Erythroblast (primary cell): ENCODE results near the gene KRTAP12-4.

Source experiments
- GATA1 ChIP-seq: IDR thresholded peaks from 2 replicates; pipeline ENCODE4 v1.6.1; 2011; ENCODE audit warnings: low read depth, mild to moderate bottlenecking, control low read depth, low read length, moderate library complexity
- POLR2A ChIP-seq: IDR thresholded peaks from 2 replicates; pipeline ENCODE4 v1.6.1; 2011; ENCODE audit warnings: mild to moderate bottlenecking, low read length

DNA sequence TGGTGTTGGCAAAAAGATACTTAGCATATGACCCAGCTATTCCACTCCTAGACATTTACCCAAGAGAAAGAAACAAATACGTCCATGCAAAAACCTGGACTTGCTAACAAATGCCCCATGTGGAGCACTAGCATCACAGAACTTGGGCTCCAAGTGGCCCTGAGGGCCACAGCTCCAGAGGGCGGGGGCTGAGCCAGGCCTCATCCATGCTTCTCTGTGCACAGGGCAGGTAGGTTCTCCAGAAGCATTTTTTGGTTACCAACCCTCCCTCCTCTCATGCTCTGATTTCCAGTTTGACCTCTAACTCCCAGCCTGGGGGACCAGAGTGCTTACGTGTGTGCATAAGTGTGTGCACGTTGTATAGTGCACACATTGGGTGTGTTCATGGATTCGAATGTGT is 10.2 kb upstream of the KRTAP12-4 start:
- TF ChIP-seq POLR2A (no peak), GATA1 (no peak)
